Measurements from ENCODE around the gene CCDC86. TPM values are rescaled to one million over a fixed set of nuclear protein-coding genes. Genes with fewer than 3 reads are reported as not detected.

Gene CCDC86
- total and polyA plus RNA-seq, 10 of the 15 experiments (the other 5 are each of a cell fraction or from before 2014, with no cell fraction given), result 2.0 to 87.2 (median 38.7) TPM

DNA sequence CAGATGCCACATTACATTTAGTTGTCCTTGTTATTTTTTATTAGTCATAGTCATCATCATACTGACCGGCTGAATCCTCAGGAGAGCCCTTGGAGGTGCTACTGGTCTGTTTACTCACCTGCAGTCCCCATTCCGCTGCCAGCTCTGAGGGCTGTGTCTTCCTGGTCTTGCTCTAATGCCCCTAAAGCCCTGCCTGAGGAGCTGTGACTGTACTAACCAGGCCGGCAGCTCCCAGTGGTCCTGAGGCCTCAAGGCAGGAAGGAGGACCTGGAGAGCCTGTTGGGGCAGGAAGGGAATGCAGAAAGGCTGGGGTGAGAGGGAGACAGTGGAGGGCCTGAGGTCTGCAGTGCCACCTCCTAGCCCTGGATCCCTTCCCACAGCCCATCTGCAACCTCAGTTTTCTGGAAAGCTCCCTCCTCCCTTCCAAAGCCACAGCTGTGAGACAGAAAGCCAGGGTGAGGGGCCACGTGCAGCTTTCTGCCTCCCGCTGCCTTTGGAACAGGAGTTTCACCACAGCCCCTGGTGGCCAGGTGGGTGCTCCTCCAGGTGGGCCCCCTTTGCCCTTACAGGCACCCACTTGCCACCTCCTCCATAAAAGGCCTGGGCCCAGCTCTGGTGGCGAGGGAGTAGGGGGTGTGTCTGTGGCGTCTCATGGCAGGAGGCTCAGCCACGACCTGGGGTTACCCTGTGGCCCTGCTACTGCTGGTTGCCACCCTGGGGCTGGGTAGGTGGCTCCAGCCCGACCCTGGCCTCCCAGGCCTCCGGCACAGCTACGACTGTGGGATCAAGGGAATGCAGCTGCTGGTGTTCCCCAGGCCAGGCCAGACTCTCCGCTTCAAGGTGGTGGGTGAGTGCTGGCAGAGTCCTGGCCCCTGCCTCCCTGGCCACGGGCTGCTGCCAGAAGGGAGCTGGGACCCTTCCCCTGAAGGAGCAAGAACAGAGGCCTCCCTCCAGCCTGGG lies 25.3 kb downstream of the CCDC86 start, which contains the start of gene ZP1:
Gene ZP1, plus strand, starts transcription at position 632 of the 960 bp plus-strand sequence. Its CDS starts 20 bp downstream, at position 652.
- TF ChIP-seq TAF1 (IDR thresholded peaks at IDR 0.05; ENCODE audit: borderline replicate concordance, low read depth, low read length), result no peak
- TF ChIP-seq ESRRA (IDR thresholded peaks at IDR 0.05; ENCODE audit: low read length), result no peak
- TF ChIP-seq IKZF2 (IDR thresholded peaks at IDR 0.05), result no peak
- no peak for TF ChIP-seq IRF4 (IDR thresholded peaks at IDR 0.05; ENCODE audit: low read depth, low read length)
- TF ChIP-seq, protein P1, sequence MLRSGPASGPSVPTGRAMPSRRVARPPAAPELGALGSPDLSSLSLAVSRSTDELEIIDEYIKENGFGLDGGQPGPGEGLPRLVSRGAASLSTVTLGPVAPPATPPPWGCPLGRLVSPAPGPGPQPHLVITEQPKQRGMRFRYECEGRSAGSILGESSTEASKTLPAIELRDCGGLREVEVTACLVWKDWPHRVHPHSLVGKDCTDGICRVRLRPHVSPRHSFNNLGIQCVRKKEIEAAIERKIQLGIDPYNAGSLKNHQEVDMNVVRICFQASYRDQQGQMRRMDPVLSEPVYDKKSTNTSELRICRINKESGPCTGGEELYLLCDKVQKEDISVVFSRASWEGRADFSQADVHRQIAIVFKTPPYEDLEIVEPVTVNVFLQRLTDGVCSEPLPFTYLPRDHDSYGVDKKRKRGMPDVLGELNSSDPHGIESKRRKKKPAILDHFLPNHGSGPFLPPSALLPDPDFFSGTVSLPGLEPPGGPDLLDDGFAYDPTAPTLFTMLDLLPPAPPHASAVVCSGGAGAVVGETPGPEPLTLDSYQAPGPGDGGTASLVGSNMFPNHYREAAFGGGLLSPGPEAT (IDR thresholded peaks at IDR 0.05; ENCODE audit: low read depth), result no peak
- no peak for TF ChIP-seq MXI1 (IDR thresholded peaks at IDR 0.05; ENCODE audit: low read depth, low read length)
- TF ChIP-seq ATF3 (IDR thresholded peaks at IDR 0.05; ENCODE audit: borderline replicate concordance, extremely low read depth, low read depth, low read length), result no peak
- TF ChIP-seq ZNF217 (IDR thresholded peaks at IDR 0.05), result no peak
- TF ChIP-seq SKIL (IDR thresholded peaks at IDR 0.05; ENCODE audit: low read depth, poor library complexity, severe bottlenecking), result no peak
- TF ChIP-seq POU2F2 (IDR thresholded peaks at IDR 0.05; ENCODE audit: borderline replicate concordance, low read depth, low read length), result no peak
- TF ChIP-seq TBL1XR1 (IDR thresholded peaks at IDR 0.05; ENCODE audit: low read depth, low read length), result no peak
- no peak for TF ChIP-seq JUNB (IDR thresholded peaks at IDR 0.05)
- no peak for TF ChIP-seq CBX5 (IDR thresholded peaks at IDR 0.05; ENCODE audit: low read depth)
- TF ChIP-seq SRF (IDR thresholded peaks at IDR 0.05; ENCODE audit: low read depth in 2 of 2, low read length in 2 of 2), result no peak
- TF ChIP-seq RFX5 (IDR thresholded peaks at IDR 0.05; ENCODE audit: low read depth, low read length), result no peak
- TF ChIP-seq ZNF274 (IDR thresholded peaks at IDR 0.05; ENCODE audit: insufficient read depth, insufficient read length), result no peak
- no peak for TF ChIP-seq IKZF1 (conservative IDR thresholded peaks at IDR 0.05)
- FAIRE-seq, result no peak
- SMC1A ChIA-PET (ENCODE audit: uncharacterized antibody, unreplicated experiment), result interaction anchor here (1.0 kb wide), 1 partner anchor 11 kb away, joined by 3 read pairs; no protein-coding TSS in a partner anchor
- Histone ChIP-seq H3K27ac (ENCODE audit: control insufficient read depth, insufficient read depth) (no peak within 1 kb of the TSS), H3K4me2 (ENCODE audit: control insufficient read depth, insufficient read depth) (no peak within 1 kb of the TSS), H3K79me2 (ENCODE audit: control insufficient read depth, insufficient read depth, low read length) (no peaks in the 10 kb centered on the region), H3K9me3 (replicated peaks; ENCODE audit: control insufficient read depth, insufficient read depth, low read length) (no peaks in the 10 kb centered on the region), H3K4me1 (ENCODE audit: control insufficient read depth, insufficient read depth, low read length) (no peaks in the 10 kb centered on the region), H3K4me3 (no peak within 1 kb of the TSS), H3K27me3 (replicated peaks in 1 of 2; ENCODE audit: control insufficient read depth in 2 of 2, insufficient read depth in 2 of 2, low read length in 1 of 2) (no peaks in the 10 kb centered on the region), H3K9ac (ENCODE audit: control insufficient read depth, insufficient read depth, low read length) (no peak within 1 kb of the TSS), H2AFZ (ENCODE audit: control insufficient read depth, low read depth, low read length) (no peak within 1 kb of the TSS), H3K36me3 (ENCODE audit: control insufficient read depth in 2 of 2, insufficient read depth in 2 of 2, low read length in 1 of 2) (no peaks in the 10 kb centered on the region), H4K20me1 (ENCODE audit: control insufficient read depth, insufficient read depth) (no peaks in the 10 kb centered on the region)
- RAD21 ChIA-PET (ENCODE audit: unreplicated experiment), result interaction anchor here (0.6 kb wide), 1 partner anchor 908 kb away, joined by 3 read pairs; no protein-coding TSS in a partner anchor
- POLR2A ChIA-PET, result interaction anchor here (0.7 kb wide), 1 partner anchor 224 kb away, joined by 3 read pairs; no protein-coding TSS in a partner anchor
- BruUV-seq (replicated peaks), result no TSS peak
- WGBS (ENCODE audit: insufficient coverage, insufficient replicate concordance, low lambda C conversion rate, missing lambda C conversion rate), result 36% methylated on average over 13 of the region's 13 CpGs
- DNase-seq (ENCODE audit: low read depth, low spot score), result no peak
- no peak for ATAC-seq
- intact Hi-C loops (cut with micrococcal nuclease; ENCODE audit: unreplicated experiment) (no loop called here), in situ Hi-C loops (cut with MboI) (no loop called here)
- CTCF ChIA-PET, result interaction anchor here (1.2 to 1.7 kb wide), 3 partner anchors 32 to 91 kb away, joined by 3 to 8 read pairs (median 7); no protein-coding TSS in a partner anchor

Data from GM12878 (cell line).